OCI-LY3 (cell line): Measurements from ENCODE around the gene WDR27.

Source experiments
- EZH2phosphoT487 ChIP-seq: fragments of 200-600 bp; shearing (Covaris generic); IDR thresholded peaks from 2 replicates; pipeline ENCODE4 v1.6.1; 2018; ENCODE audit warnings: antibody characterized with exemption, mixed run types, low read depth
- TF ChIP-seq, protein P1 (sequence below): fragments of 200-600, 300-600 bp; sonication (generic); IDR thresholded peaks from 2 replicates; pipeline ENCODE4 v1.5.1; 2014; ENCODE audit warnings: antibody characterized with exemption, low read length, low read depth

DNA sequence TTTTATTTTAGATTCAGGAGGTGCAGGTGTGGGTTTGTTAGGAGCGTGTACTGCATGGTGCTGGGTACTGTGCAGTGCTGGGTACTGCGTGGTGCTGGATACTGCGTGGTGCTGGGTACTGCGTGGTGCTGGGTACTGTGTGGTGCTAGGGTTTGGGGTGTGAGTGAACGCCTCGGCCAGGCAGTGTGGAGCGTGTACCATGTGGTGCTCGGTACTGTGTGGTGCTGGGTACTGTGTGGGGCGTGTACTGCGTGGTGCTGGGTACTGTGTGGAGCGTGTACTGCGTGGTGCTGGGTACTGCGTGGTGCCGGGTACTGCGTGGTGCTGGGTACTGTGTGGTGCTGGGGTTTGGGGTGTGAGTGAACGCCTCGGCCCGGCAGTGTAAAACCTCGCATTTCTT, 62.9 kb downstream of the WDR27 start:
- TF ChIP-seq, protein P1, sequence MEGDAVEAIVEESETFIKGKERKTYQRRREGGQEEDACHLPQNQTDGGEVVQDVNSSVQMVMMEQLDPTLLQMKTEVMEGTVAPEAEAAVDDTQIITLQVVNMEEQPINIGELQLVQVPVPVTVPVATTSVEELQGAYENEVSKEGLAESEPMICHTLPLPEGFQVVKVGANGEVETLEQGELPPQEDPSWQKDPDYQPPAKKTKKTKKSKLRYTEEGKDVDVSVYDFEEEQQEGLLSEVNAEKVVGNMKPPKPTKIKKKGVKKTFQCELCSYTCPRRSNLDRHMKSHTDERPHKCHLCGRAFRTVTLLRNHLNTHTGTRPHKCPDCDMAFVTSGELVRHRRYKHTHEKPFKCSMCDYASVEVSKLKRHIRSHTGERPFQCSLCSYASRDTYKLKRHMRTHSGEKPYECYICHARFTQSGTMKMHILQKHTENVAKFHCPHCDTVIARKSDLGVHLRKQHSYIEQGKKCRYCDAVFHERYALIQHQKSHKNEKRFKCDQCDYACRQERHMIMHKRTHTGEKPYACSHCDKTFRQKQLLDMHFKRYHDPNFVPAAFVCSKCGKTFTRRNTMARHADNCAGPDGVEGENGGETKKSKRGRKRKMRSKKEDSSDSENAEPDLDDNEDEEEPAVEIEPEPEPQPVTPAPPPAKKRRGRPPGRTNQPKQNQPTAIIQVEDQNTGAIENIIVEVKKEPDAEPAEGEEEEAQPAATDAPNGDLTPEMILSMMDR: no peak
- TF ChIP-seq EZH2phosphoT487: no peak
